Measurements from ENCODE around the gene MRPL21.

MRPL21 gene

GRCh38 chr11:68934666-68935065 lies 31.0 kb upstream of the MRPL21 start:
- H3K4me3 ChIP-seq (ENCODE audit: low read depth, low read length), result no peak overlapping the region
- TF ChIP-seq CTCF (IDR thresholded peaks at IDR 0.05; ENCODE audit: insufficient read depth, low read depth, low read length, missing control alignments), result no peak
- DNase-seq (ENCODE audit: low read depth), result no peak

GRCh38 chr11:68934321-68934645 lies 30.7 kb upstream of the MRPL21 start:
- no peak for DNase-seq (ENCODE audit: low read depth)
- TF ChIP-seq CTCF (IDR thresholded peaks at IDR 0.05; ENCODE audit: insufficient read depth, low read depth, low read length, missing control alignments), result no peak
- H3K4me3 ChIP-seq (ENCODE audit: low read depth, low read length), result no peak overlapping the region

- H3K4me3 ChIP-seq (ENCODE audit: low read depth, low read length), result no peak overlapping the region
- no peak for TF ChIP-seq CTCF (IDR thresholded peaks at IDR 0.05; ENCODE audit: insufficient read depth, low read depth, low read length, missing control alignments)
- DNase-seq (ENCODE audit: low read depth), result no peak
Measured at GRCh38 chr11:68933605-68934320, 30.1 kb upstream of the MRPL21 start.

- DNase-seq (ENCODE audit: low read depth), result no peak
- H3K4me3 ChIP-seq (ENCODE audit: low read depth, low read length), result no peak overlapping the region
- TF ChIP-seq CTCF (IDR thresholded peaks at IDR 0.05; ENCODE audit: insufficient read depth, low read depth, low read length, missing control alignments), result no peak
Measured at GRCh38 chr11:68932933-68933577, 29.4 kb upstream of the MRPL21 start.

- H3K4me3 ChIP-seq (ENCODE audit: low read depth, low read length), result no peak overlapping the region
- TF ChIP-seq CTCF (IDR thresholded peaks at IDR 0.05; ENCODE audit: insufficient read depth, low read depth, low read length, missing control alignments), result no peak
- DNase-seq (ENCODE audit: low read depth), result no peak
Measured at GRCh38 chr11:68932358-68932757, 28.7 kb upstream of the MRPL21 start.

GRCh38 chr11:68931911-68932310 lies 28.3 kb upstream of the MRPL21 start:
- DNase-seq (ENCODE audit: low read depth), result no peak
- H3K4me3 ChIP-seq (ENCODE audit: low read depth, low read length), result no peak overlapping the region
- TF ChIP-seq CTCF (IDR thresholded peaks at IDR 0.05; ENCODE audit: insufficient read depth, low read depth, low read length, missing control alignments), result no peak
